SK-N-SH (cell line): ENCODE measurements around the gene CNTN4. TPM values are rescaled to one million over a fixed set of nuclear protein-coding genes. Genes with fewer than 3 reads are reported as not detected.

Source experiments
- CTCF ChIA-PET: fragments of 300-600, 350-600 bp; formaldehyde crosslinking; extraction: SDS; loops from one replicate; lab custom pipeline; 2021; lab: Yijun Ruan, JAX
- POLR2A ChIA-PET: fragments of 350-600 bp; sonication (Branson Sonifier 250); formaldehyde crosslinking; extraction: SDS; loops from one replicate; lab custom pipeline; 2020; ENCODE audit warnings: antibody characterized with exemption, inconsistent platforms; lab: Yijun Ruan, JAX
- DNase-seq: peaks from one replicate; pipeline ENCODE4 v3.0.0; 2012
- H2AFZ ChIP-seq: fragments of 200-600 bp; sonication (generic); 2 replicates; pipeline ENCODE4 v1.8.1; 2016; ENCODE audit warnings: antibody characterized with exemption, mild to moderate bottlenecking, low read depth
- H3F3A ChIP-seq: fragments of 200-600 bp; sonication (generic); replicated peaks from 2 replicates; pipeline ENCODE3; 2016; ENCODE audit warnings: antibody characterized with exemption, mild to moderate bottlenecking; ENCODE audit not compliant: insufficient read depth
- H3K27ac ChIP-seq, 2 experiments: fragments of 200-500 bp in 1 of 2; fragments of 200-600 bp in 1 of 2; sonication (Bioruptor generic) in 1 of 2; sonication (generic), shearing (Covaris generic) in 1 of 2; 2 replicates each; pipeline versions ENCODE4 v1.5.1 to v1.6.1; 2014 to 2016; ENCODE audit warnings: low read depth in 2 of 2, inconsistent platforms in 1 of 2, low read length in 1 of 2, mild to moderate bottlenecking in 1 of 2, mixed read lengths in 1 of 2
- H3K27me3 ChIP-seq: fragments of 200-600 bp; sonication (generic), shearing (Covaris generic); 2 replicates; pipeline ENCODE4 v1.6.1; 2016; ENCODE audit warnings: mixed run types; ENCODE audit not compliant: insufficient read depth
- H3K36me3 ChIP-seq, 2 experiments: fragments of 200-500 bp in 1 of 2; fragments of 200-600 bp in 1 of 2; sonication (Bioruptor generic) in 1 of 2; sonication (generic) in 1 of 2; replicated peaks in 1 of 2; 2 replicates each; pipeline versions ENCODE3 to v1.5.1; 2014 to 2016; ENCODE audit warnings: low read length in 1 of 2, mild to moderate bottlenecking in 1 of 2; ENCODE audit not compliant: insufficient read depth in 2 of 2, control insufficient read depth in 1 of 2
- H3K4me1 ChIP-seq, 2 experiments: fragments of 200-500 bp in 1 of 2; fragments of 200-600 bp in 1 of 2; sonication (Bioruptor generic) in 1 of 2; sonication (generic), shearing (Covaris generic) in 1 of 2; 2 replicates each; pipeline versions ENCODE4 v1.5.1 to v1.6.1; 2014 to 2016; ENCODE audit warnings: low read depth in 1 of 2, low read length in 1 of 2, mixed run types in 1 of 2; ENCODE audit not compliant: insufficient read depth in 2 of 2, control insufficient read depth in 1 of 2
- H3K4me2 ChIP-seq: fragments of 200-600 bp; sonication (generic), shearing (Covaris generic); 2 replicates; pipeline ENCODE4 v1.6.1; 2017; ENCODE audit warnings: mixed run types
- H3K4me3 ChIP-seq, 2 experiments: fragments of 200-500 bp in 1 of 2; fragments of 200-600 bp in 1 of 2; sonication (Bioruptor generic) in 1 of 2; sonication (generic), shearing (Covaris generic) in 1 of 2; 2 replicates each; pipeline versions ENCODE4 v1.5.1 to v1.8.1; 2014 to 2016; ENCODE audit warnings: low read depth in 2 of 2, inconsistent platforms in 1 of 2, low read length in 1 of 2, mild to moderate bottlenecking in 1 of 2, mixed read lengths in 1 of 2, moderate library complexity in 1 of 2
- H3K79me2 ChIP-seq: fragments of 200-600 bp; sonication (generic); 2 replicates; pipeline ENCODE4 v1.8.1; 2017; ENCODE audit warnings: mild to moderate bottlenecking; ENCODE audit not compliant: insufficient read depth
- H3K9ac ChIP-seq: fragments of 200-600 bp; sonication (generic); 2 replicates; pipeline ENCODE4 v1.6.1; 2017; ENCODE audit warnings: mixed run types
- H3K9me2 ChIP-seq: fragments of 200-600 bp; sonication (generic); 2 replicates; pipeline ENCODE4 v1.6.1; 2017; ENCODE audit warnings: mixed run types
- H3K9me3 ChIP-seq: fragments of 200-600 bp; sonication (generic); 2 replicates; pipeline ENCODE4 v1.6.1; 2017; ENCODE audit warnings: mixed run types, mild to moderate bottlenecking, moderate library complexity
- H4K20me1 ChIP-seq: fragments of 200-600 bp; sonication (generic); 2 replicates; pipeline ENCODE4 v1.6.1; 2017; ENCODE audit warnings: mild to moderate bottlenecking, mixed run types; ENCODE audit not compliant: insufficient read depth
- CHD2 ChIP-seq: fragments of 150-350 bp; IDR thresholded peaks from 2 replicates; pipeline ENCODE4 v1.6.1; 2018; ENCODE audit warnings: low read length; ENCODE audit not compliant: partially characterized antibody
- ELF1 ChIP-seq: IDR thresholded peaks from 2 replicates; pipeline ENCODE4 v1.4.0; 2012
- EP300 ChIP-seq, 2 experiments: IDR thresholded peaks; 2 replicates each; pipeline versions ENCODE4 v1.4.0 to v1.6.1; 2012; ENCODE audit warnings: borderline replicate concordance in 1 of 2, low read depth in 1 of 2, low read length in 1 of 2
- FOXJ3 ChIP-seq: sonication (generic); formaldehyde crosslinking; IDR thresholded peaks from 2 replicates; pipeline ENCODE4 v1.5.1; 2020; ENCODE audit warnings: mild to moderate bottlenecking, missing genetic modification reagents
- GATA2 ChIP-seq: sonication (generic); formaldehyde crosslinking; IDR thresholded peaks from 2 replicates; pipeline ENCODE4 v1.5.0; 2020; ENCODE audit warnings: mild to moderate bottlenecking, missing genetic modification reagents
- MXI1 ChIP-seq: IDR thresholded peaks from 2 replicates; pipeline ENCODE4 v1.6.1; 2012; ENCODE audit warnings: mild to moderate bottlenecking, low read depth, low read length, improper control_type of control experiment
- POLR2AphosphoS5 ChIP-seq: IDR thresholded peaks from 2 replicates; pipeline ENCODE4 v1.6.1; 2012; ENCODE audit warnings: low read depth, low read length
- RAD21 ChIP-seq: IDR thresholded peaks from 2 replicates; pipeline ENCODE4 v1.6.1; 2012; ENCODE audit warnings: mild to moderate bottlenecking, low read length
- RCOR1 ChIP-seq: fragments of 150-350 bp; IDR thresholded peaks from 2 replicates; pipeline ENCODE4 v1.6.1; 2017; ENCODE audit warnings: antibody characterized with exemption, low read length
- RXRA ChIP-seq: IDR thresholded peaks from 2 replicates; pipeline ENCODE4 v1.4.0; 2012; ENCODE audit warnings: low read depth, mild to moderate bottlenecking, borderline replicate concordance
- SMC3 ChIP-seq: IDR thresholded peaks from 2 replicates; pipeline ENCODE4 v1.6.1; 2012; ENCODE audit warnings: low read depth, low read length, improper control_type of control experiment
- TCF12 ChIP-seq: IDR thresholded peaks from 2 replicates; pipeline ENCODE4 v1.4.0; 2012
- TEAD4 ChIP-seq: IDR thresholded peaks from 2 replicates; pipeline ENCODE4 v1.4.0; 2012; ENCODE audit warnings: mild to moderate bottlenecking, borderline replicate concordance; ENCODE audit not compliant: insufficient read depth
- YY1 ChIP-seq: IDR thresholded peaks from 2 replicates; pipeline ENCODE4 v1.4.0; 2012; ENCODE audit warnings: low read depth, mild to moderate bottlenecking
- WGBS: methylation state at CpG from one replicate; pipeline ENCODE4 v1.1.6; 2017; ENCODE audit warnings: low lambda C conversion rate; 5-methylcytosine and 5-hydroxymethylcytosine counted together
- polyA plus RNA-seq, 3 experiments: library from polyadenylated mRNA; depleted of rRNA; stranded (reverse); fragments of >200 nt; gene quantifications; 2 replicates each; pipeline ENCODE4 v1.2.3, GENCODE V29; 2012
- TF ChIP-seq, protein P1 (sequence below): fragments of 200-600 bp; sonication (generic); IDR thresholded peaks from 2 replicates; pipeline ENCODE4 v1.6.1; 2017; ENCODE audit warnings: antibody characterized with exemption, mild to moderate bottlenecking, moderate library complexity
- TF ChIP-seq, protein P2 (sequence below): IDR thresholded peaks from 2 replicates; pipeline ENCODE4 v1.6.1; 2012; ENCODE audit warnings: mild to moderate bottlenecking, low read depth, low read length, moderate library complexity
- TF ChIP-seq, protein P3 (sequence below): fragments of 150-350 bp; IDR thresholded peaks from 2 replicates; pipeline ENCODE4 v1.6.1; 2016; ENCODE audit warnings: mild to moderate bottlenecking, low read depth, low read length
- TF ChIP-seq, protein P4 (sequence below): IDR thresholded peaks from 2 replicates; pipeline ENCODE4 v1.4.0; 2012; ENCODE audit warnings: low read depth, borderline replicate concordance

Gene CNTN4
- polyA plus RNA-seq, 1 of the 3 experiments (the other 2 are of a cell fraction), result 0.12 TPM

DNA sequence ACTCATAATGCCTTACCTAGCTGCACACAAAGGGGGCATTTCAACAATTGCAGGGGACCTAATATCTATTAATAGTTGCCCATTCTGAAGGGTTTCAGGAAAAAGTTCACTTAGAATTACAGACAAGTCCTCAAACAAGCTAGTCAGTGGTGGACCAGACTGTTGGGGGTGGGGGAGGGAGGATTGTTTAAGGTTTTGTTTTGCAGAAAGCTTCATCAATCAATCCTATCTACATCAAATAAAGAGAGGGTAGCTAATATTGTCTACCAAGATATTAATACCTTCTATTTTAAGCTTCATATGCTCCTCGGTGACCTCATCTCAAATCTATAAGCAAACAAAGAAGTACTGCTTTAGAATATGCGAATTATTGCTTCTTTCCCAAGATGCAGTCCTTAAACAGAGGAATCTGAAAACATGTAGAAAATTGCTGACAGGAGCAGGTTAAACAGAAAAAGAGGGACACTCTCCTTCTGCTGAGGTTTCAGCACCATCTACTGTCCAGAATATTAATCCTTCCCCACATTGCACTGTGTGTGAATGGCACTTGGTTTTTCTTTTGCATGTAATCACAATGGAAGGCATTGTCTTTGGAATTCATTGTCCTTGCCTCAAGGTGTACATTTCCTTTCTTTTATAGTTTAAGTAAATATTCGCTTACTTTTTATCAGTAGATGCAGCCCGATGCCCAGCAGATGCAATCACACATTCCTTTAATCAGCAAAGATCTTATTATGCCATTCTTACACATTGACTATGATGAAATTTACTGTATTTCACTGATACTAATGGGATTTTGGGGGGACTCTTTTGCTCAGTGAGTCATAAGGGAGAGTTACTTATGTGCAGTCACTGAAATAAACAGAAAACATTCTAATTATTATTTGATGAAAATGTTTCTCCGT is 916.8 kb downstream of the CNTN4 start:
- H3K79me2 ChIP-seq, result no peaks in the 10 kb centered on the region
- ChIA-PET POLR2A (no interaction called here), CTCF (interaction anchor here (0.6 to 4.2 kb wide), 19 partner anchors 9 to 1933 kb away, joined by 3 to 15 read pairs (median 4); no protein-coding TSS in a partner anchor)
- H2AFZ ChIP-seq, result no peak overlapping the region
- no peak overlapping the region for H3K4me2 ChIP-seq
- H3F3A ChIP-seq, result no peaks in the 10 kb centered on the region
- no peak overlapping the region for H3K27ac ChIP-seq
- DNase-seq, result peak; percentile 58
- H3K36me3 ChIP-seq, result no peaks in the 10 kb centered on the region
- 11% methylated on average over 5 of the region's 5 CpGs for WGBS
- H3K4me1 ChIP-seq, result no peaks in the 10 kb centered on the region; a peak in 1 of 4 replicates
- no peaks in the 10 kb centered on the region for H3K9me2 ChIP-seq
- H3K27me3 ChIP-seq, result no peaks in the 10 kb centered on the region
- no peak for TF ChIP-seq EP300 (IDR thresholded peaks at IDR 0.05; ENCODE audit: borderline replicate concordance in 1 of 2, low read depth in 1 of 2, low read length in 1 of 2)
- TF ChIP-seq SMC3, result peak; percentile 58
- TF ChIP-seq MXI1, result 0 out of 2 replicates have a peak, but pooled peaks have one; percentile 26
- TF ChIP-seq RAD21, result peak; percentile 98
- TF ChIP-seq, protein P1, sequence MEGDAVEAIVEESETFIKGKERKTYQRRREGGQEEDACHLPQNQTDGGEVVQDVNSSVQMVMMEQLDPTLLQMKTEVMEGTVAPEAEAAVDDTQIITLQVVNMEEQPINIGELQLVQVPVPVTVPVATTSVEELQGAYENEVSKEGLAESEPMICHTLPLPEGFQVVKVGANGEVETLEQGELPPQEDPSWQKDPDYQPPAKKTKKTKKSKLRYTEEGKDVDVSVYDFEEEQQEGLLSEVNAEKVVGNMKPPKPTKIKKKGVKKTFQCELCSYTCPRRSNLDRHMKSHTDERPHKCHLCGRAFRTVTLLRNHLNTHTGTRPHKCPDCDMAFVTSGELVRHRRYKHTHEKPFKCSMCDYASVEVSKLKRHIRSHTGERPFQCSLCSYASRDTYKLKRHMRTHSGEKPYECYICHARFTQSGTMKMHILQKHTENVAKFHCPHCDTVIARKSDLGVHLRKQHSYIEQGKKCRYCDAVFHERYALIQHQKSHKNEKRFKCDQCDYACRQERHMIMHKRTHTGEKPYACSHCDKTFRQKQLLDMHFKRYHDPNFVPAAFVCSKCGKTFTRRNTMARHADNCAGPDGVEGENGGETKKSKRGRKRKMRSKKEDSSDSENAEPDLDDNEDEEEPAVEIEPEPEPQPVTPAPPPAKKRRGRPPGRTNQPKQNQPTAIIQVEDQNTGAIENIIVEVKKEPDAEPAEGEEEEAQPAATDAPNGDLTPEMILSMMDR, result peak; percentile 39
- TF ChIP-seq ELF1, result no peak
- no peak for TF ChIP-seq GATA2 (CRISPR knock-in tag)
- TF ChIP-seq, all 33 proteins: peak for 4
- Histone ChIP-seq H3K9ac (no peak overlapping the region), H4K20me1 (no peaks in the 10 kb centered on the region), H3K9me3 (no peaks in the 10 kb centered on the region), H3K4me3 (peak overlapping the region in 1 of 2 experiments; percentile 32; a peak in 1 of 4 replicates)

DNA sequence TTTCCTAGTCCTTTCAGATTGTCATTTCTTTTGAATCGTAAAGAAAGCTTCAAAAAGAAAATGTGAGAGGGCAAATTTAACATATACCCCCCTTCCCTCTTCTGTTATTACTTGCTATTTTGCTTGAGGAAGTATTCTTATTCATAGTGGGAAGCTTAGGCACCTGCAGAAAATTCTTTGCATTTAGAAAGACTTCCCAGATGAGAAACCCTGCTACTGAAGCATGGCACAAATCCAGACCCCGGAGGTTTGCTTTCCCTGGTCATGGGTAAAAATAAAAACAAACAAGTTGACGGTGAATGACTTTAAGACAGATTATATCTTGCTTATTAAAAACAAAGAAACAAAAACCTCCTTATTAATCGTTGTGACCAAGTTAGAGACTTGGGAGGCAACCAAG is 917.6 kb downstream of the CNTN4 start:
- Histone ChIP-seq H3K79me2 (no peaks in the 10 kb centered on the region), H3F3A (no peaks in the 10 kb centered on the region), H3K9me3 (no peaks in the 10 kb centered on the region), H3K4me3 (no peak overlapping the region), H3K9ac (no peak overlapping the region), H3K4me2 (no peak overlapping the region), H3K36me3 (no peaks in the 10 kb centered on the region), H4K20me1 (no peaks in the 10 kb centered on the region), H3K27me3 (no peaks in the 10 kb centered on the region), H3K27ac (no peak overlapping the region), H3K9me2 (no peaks in the 10 kb centered on the region), H2AFZ (no peak overlapping the region), H3K4me1 (no peaks in the 10 kb centered on the region; a peak in 1 of 4 replicates)
- ChIA-PET CTCF (interaction anchor here (1.0 kb wide), 1 partner anchor 13 kb away, joined by 5 read pairs; no protein-coding TSS in a partner anchor), POLR2A (no interaction called here)
- WGBS, result 49% methylated on average over 4 of the region's 4 CpGs
- DNase-seq, result no peak
- TF ChIP-seq TCF12 (no peak), TEAD4 (no peak), POLR2AphosphoS5 (no peak), YY1 (no peak), EP300 (IDR thresholded peaks at IDR 0.05; ENCODE audit: borderline replicate concordance in 1 of 2, low read depth in 1 of 2, low read length in 1 of 2) (no peak), RAD21 (no peak), FOXJ3 (no peak), CHD2 (no peak), RXRA (no peak), MXI1 (no peak), RCOR1 (no peak), SMC3 (no peak)
- TF ChIP-seq, protein P2, sequence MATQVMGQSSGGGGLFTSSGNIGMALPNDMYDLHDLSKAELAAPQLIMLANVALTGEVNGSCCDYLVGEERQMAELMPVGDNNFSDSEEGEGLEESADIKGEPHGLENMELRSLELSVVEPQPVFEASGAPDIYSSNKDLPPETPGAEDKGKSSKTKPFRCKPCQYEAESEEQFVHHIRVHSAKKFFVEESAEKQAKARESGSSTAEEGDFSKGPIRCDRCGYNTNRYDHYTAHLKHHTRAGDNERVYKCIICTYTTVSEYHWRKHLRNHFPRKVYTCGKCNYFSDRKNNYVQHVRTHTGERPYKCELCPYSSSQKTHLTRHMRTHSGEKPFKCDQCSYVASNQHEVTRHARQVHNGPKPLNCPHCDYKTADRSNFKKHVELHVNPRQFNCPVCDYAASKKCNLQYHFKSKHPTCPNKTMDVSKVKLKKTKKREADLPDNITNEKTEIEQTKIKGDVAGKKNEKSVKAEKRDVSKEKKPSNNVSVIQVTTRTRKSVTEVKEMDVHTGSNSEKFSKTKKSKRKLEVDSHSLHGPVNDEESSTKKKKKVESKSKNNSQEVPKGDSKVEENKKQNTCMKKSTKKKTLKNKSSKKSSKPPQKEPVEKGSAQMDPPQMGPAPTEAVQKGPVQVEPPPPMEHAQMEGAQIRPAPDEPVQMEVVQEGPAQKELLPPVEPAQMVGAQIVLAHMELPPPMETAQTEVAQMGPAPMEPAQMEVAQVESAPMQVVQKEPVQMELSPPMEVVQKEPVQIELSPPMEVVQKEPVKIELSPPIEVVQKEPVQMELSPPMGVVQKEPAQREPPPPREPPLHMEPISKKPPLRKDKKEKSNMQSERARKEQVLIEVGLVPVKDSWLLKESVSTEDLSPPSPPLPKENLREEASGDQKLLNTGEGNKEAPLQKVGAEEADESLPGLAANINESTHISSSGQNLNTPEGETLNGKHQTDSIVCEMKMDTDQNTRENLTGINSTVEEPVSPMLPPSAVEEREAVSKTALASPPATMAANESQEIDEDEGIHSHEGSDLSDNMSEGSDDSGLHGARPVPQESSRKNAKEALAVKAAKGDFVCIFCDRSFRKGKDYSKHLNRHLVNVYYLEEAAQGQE, result no peak
- TF ChIP-seq, protein P3, sequence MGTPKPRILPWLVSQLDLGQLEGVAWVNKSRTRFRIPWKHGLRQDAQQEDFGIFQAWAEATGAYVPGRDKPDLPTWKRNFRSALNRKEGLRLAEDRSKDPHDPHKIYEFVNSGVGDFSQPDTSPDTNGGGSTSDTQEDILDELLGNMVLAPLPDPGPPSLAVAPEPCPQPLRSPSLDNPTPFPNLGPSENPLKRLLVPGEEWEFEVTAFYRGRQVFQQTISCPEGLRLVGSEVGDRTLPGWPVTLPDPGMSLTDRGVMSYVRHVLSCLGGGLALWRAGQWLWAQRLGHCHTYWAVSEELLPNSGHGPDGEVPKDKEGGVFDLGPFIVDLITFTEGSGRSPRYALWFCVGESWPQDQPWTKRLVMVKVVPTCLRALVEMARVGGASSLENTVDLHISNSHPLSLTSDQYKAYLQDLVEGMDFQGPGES, result no peak
- TF ChIP-seq, protein P4, sequence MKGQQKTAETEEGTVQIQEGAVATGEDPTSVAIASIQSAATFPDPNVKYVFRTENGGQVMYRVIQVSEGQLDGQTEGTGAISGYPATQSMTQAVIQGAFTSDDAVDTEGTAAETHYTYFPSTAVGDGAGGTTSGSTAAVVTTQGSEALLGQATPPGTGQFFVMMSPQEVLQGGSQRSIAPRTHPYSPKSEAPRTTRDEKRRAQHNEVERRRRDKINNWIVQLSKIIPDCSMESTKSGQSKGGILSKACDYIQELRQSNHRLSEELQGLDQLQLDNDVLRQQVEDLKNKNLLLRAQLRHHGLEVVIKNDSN, result no peak
